ENCODE measurements around the gene HACD2. TPM values are rescaled to one million over a fixed set of nuclear protein-coding genes. Genes with fewer than 3 reads are reported as not detected.

The HACD2 gene
- total and polyA plus RNA-seq, 9 of the 15 experiments (the other 6 are each of a cell fraction or from before 2014, with no cell fraction given) = 1.3 to 10.5 (median 3.8) TPM

DNA sequence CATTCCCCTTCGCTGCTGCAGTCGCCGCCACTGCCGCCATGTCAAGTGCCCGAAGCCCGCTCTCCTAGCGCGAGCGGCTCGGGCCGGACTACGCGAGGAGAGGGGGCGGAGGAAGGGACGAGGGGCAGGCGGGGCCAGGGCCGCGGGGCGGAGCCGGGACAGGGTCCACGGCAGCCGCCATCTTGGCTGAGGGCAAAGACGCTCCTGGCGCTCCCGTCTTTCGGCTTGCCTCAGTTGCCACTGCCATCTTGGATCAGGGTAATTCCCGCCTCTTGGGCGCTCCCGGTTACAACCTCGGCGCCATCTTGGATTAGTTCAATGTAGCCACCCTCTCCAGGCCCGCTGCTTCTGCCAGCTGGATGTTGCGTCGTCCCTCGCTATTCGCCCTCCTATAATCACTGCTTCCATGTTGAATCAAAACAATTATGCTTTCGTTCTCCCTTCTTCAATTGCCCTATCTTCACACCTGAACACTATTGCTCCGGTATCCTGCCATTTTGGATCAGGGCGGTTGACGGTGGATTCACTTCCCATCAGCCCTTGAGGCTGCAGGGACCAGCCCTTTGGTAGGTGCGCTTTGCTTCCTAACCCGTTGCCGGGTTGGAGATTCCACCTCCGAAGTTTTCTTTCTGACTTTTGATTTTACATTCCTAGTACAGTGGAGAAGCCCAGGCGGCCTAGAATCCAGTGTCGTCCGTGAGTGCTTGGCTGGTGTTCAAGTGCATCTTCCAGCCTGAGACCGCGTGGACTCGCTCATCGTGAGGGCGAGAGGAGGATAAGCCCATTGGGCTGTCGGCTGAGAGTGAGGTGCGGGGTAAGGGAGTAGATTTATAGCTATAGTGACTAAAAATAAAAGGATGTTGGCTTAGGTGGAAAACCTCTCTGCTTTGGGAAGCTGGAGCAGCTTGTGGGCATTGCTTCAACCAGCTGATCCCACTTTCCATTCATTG lies at the start of gene HACD2 (continued):
- TF ChIP-seq, protein P1, sequence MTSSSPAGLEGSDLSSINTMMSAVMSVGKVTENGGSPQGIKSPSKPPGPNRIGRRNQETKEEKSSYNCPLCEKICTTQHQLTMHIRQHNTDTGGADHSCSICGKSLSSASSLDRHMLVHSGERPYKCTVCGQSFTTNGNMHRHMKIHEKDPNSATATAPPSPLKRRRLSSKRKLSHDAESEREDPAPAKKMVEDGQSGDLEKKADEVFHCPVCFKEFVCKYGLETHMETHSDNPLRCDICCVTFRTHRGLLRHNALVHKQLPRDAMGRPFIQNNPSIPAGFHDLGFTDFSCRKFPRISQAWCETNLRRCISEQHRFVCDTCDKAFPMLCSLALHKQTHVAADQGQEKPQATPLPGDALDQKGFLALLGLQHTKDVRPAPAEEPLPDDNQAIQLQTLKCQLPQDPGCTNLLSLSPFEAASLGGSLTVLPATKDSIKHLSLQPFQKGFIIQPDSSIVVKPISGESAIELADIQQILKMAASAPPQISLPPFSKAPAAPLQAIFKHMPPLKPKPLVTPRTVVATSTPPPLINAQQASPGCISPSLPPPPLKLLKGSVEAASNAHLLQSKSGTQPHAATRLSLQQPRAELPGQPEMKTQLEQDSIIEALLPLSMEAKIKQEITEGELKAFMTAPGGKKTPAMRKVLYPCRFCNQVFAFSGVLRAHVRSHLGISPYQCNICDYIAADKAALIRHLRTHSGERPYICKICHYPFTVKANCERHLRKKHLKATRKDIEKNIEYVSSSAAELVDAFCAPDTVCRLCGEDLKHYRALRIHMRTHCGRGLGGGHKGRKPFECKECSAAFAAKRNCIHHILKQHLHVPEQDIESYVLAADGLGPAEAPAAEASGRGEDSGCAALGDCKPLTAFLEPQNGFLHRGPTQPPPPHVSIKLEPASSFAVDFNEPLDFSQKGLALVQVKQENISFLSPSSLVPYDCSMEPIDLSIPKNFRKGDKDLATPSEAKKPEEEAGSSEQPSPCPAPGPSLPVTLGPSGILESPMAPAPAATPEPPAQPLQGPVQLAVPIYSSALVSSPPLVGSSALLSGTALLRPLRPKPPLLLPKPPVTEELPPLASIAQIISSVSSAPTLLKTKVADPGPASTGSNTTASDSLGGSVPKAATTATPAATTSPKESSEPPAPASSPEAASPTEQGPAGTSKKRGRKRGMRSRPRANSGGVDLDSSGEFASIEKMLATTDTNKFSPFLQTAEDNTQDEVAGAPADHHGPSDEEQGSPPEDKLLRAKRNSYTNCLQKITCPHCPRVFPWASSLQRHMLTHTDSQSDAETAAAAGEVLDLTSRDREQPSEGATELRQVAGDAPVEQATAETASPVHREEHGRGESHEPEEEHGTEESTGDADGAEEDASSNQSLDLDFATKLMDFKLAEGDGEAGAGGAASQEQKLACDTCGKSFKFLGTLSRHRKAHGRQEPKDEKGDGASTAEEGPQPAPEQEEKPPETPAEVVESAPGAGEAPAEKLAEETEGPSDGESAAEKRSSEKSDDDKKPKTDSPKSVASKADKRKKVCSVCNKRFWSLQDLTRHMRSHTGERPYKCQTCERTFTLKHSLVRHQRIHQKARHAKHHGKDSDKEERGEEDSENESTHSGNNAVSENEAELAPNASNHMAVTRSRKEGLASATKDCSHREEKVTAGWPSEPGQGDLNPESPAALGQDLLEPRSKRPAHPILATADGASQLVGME (CRISPR knock-in tag; IDR thresholded peaks at IDR 0.05) = peak; percentile 49; the same call in 1 of the 2 replicates
- TF ChIP-seq, protein P2, sequence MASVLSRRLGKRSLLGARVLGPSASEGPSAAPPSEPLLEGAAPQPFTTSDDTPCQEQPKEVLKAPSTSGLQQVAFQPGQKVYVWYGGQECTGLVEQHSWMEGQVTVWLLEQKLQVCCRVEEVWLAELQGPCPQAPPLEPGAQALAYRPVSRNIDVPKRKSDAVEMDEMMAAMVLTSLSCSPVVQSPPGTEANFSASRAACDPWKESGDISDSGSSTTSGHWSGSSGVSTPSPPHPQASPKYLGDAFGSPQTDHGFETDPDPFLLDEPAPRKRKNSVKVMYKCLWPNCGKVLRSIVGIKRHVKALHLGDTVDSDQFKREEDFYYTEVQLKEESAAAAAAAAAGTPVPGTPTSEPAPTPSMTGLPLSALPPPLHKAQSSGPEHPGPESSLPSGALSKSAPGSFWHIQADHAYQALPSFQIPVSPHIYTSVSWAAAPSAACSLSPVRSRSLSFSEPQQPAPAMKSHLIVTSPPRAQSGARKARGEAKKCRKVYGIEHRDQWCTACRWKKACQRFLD (CRISPR knock-in tag; IDR thresholded peaks at IDR 0.05) = peak; percentile 90
- TF ChIP-seq SETDB1 (IDR thresholded peaks at IDR 0.05; ENCODE audit: low read length) (no peak), TCF3 (CRISPR knock-in tag; IDR thresholded peaks at IDR 0.05) (0 out of 2 replicates have a peak, but pooled peaks have one; percentile 16), RUNX1 (IDR thresholded peaks at IDR 0.05; ENCODE audit: low read depth) (no peak), EGR1 (conservative IDR thresholded peaks at IDR 0.05) (peak; percentile 56), SP2 (IDR thresholded peaks at IDR 0.05; ENCODE audit: extremely low read depth, low read depth, low read length, poor library complexity, severe bottlenecking) (no peak), TBP (optimal IDR thresholded peaks at IDR 0.05; ENCODE audit: low read depth, low read length) (peak; percentile 76), ZNF41 (CRISPR knock-in tag; conservative IDR thresholded peaks at IDR 0.05) (no peak), RB1 (IDR thresholded peaks at IDR 0.05; ENCODE audit: low read depth) (0 out of 2 replicates have a peak, but pooled peaks have one; percentile 34), POLR2A (conservative IDR thresholded peaks at IDR 0.05) (peak; percentile 69), ZNF354B (CRISPR knock-in tag; IDR thresholded peaks at IDR 0.05) (no peak), SIRT6 (IDR thresholded peaks at IDR 0.05; ENCODE audit: low read depth, low read length) (no peak), NCOR1 (IDR thresholded peaks at IDR 0.05) (no peak), E2F1 (CRISPR knock-in tag; IDR thresholded peaks at IDR 0.05) (peak; percentile 40; the same call in 1 of the 2 replicates)
